KOPT-K1 (cell line): ENCODE results near the gene SLC49A3.

ENCODE experiments used
- H3K27ac ChIP-seq: fragments of 200-600 bp; sonication (generic); 2 replicates; pipeline ENCODE4 v1.5.1; 2016; ENCODE audit warnings: antibody characterized with exemption, mild to moderate bottlenecking, low read depth, low read length; ENCODE audit not compliant: poor library complexity, severe bottlenecking
- H3K36me3 ChIP-seq: fragments of 200-600 bp; sonication (generic); 2 replicates; pipeline ENCODE4 v1.5.1; 2017; ENCODE audit warnings: antibody characterized with exemption, mild to moderate bottlenecking, low read length, moderate library complexity; ENCODE audit not compliant: insufficient read depth
- H3K9me3 ChIP-seq: fragments of 200-600 bp; sonication (generic); 2 replicates; pipeline ENCODE4 v1.5.1; 2017; ENCODE audit warnings: antibody characterized with exemption, low read length, mild to moderate bottlenecking; ENCODE audit not compliant: insufficient read depth, poor library complexity, severe bottlenecking

SLC49A3 gene

DNA sequence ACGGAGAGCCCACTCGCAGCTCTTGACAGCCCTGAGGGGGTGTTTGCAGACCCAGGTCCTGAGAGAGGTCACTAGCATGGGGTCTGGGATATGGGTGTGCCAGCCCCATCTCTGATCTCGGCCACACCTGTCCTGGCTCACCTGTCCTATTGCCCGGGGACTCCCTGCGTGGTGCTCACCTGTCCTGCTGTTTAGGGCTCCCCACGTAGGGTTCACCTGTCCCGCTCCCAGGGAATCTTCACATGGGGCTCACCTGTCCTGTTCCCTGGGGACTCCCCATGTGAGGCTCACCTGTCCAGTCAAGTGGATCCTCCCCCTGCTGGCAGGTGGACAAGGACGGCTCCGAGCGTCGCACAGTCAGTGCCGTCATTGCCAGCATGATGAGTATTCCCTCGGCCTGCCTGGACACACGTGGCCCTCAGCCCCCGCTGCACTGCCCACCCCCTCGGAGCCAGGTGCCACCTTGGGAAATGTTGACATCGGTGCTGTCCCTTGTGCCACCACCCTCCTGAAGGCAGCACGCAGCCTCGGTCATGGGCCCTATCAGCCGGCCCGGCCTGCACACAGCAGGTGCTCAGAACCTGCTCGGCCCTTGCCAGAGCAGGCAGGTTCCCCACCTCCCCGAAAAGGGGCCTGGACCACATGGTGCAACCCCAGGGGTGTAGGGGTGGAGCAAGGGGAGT lies 6.3 kb downstream of the SLC49A3 start:
- Histone ChIP-seq H3K27ac (no peak overlapping the region), H3K9me3 (no peaks in the 10 kb centered on the region), H3K36me3 (no peaks in the 10 kb centered on the region)

DNA sequence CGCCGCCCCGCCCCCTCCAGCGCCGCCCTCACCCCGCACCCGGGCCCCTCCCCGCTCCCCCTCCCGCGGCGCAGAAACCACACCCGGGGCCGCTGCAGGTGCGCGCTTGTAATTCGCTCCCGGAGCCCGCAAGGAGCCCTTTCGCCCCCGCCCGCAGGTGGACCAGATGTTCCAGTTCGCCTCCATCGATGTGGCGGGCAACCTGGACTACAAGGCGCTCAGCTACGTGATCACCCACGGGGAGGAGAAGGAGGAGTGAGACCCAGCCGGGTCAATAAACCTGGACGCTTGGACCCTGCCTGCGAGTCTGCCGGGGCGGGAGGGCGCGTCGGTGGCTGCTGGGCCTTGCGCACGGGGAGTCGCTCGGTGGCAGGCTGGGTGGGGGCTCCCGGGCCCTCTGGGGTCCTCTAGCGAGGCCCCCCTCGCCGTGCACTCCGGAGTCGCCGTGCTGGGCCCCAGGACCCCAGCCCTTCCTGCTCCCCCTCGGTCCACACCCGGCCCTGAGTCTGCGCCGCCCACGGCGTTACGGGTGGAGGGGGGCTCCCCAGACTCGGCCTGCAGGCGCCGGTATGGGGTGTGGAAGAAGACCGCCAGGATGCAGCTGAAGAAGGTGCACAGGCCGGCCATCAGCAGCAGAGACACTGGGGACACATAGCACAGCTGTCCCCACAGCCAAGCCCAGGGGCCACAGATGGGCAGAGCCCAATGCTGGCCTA lies 7.1 kb downstream of the SLC49A3 start:
- Histone ChIP-seq H3K36me3 (no peaks in the 10 kb centered on the region), H3K27ac (no peak overlapping the region), H3K9me3 (no peaks in the 10 kb centered on the region)

DNA sequence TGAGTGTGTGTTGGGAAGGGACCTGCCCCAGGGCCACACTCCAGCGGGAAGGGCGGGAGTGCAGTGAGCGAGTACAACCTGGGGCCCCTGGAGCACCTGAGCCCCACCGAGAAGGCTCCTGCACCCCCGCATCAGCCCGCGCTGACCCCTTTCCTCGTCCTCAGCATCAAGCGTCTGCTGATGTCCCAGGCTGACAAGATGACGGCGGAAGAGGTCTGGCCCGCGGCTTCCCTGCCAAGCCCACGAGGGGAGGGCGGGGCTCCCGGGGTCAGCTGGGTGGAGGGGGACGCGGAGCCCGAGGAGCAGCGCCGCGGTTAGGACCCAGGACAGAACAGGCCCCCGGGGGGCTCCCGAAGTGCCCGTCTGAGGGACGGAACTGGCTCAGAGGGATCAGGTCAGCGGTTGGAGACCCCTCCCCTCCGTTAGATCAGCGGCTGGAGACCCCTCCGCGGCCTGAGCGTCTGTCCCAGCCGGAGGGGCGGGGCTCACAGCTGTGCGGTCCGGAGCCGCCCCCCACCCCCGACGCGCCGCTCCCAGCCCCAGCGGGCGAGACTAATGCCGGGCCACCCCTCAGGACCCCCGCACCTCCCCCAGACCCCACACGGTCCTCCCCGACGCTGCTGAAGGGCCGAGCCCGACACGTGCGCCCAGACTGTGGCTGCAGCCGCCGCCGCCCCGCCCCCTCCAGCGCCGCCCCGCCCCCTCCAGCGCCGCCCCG lies 7.9 kb downstream of the SLC49A3 start:
- H3K9me3 ChIP-seq, result no peaks in the 10 kb centered on the region
- no peaks in the 10 kb centered on the region for H3K36me3 ChIP-seq
- no peak overlapping the region for H3K27ac ChIP-seq

DNA sequence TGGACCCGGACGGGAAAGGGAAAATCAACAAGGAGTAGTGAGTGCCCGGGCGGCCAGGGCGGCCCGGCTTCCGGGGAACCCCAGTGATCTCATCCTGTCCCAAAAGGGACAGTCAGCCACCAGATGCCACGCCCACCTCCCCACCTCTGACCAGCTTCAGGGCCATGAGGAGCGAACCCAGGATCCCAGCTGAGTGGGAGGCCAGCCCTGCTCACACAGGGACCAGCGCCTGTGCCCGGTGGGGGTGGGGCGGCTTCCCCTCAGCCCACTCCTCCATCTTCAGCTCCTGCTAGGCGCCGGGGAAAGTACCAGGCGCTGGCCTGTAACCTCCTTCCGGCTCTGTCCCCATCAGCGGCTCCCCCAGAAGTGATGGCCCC lies 8.4 kb downstream of the SLC49A3 start:
- H3K27ac ChIP-seq, result no peak overlapping the region
- no peaks in the 10 kb centered on the region for H3K9me3 ChIP-seq
- H3K36me3 ChIP-seq, result no peaks in the 10 kb centered on the region

DNA sequence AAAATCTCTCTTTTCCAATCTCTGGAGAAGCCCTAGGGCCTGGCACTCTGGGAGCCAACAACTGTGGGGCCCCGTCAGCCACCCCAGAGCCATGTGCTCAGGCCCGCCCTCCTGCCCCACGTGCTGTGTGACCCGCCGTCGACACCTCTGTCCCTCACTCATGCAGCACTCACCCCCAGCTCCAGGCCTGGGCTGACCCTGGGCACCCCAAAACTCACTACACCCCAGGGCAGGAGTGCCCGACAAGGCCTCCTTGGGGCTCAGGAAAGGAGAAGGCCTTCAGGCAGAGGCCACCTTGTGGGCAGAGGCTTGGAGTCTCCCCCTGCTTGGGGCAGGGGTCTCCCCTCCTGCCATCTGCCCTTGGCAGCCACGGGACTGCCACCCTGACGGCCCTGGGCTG lies 8.9 kb downstream of the SLC49A3 start:
- H3K9me3 ChIP-seq, result no peaks in the 10 kb centered on the region
- H3K36me3 ChIP-seq, result no peaks in the 10 kb centered on the region
- H3K27ac ChIP-seq, result no peak overlapping the region

DNA sequence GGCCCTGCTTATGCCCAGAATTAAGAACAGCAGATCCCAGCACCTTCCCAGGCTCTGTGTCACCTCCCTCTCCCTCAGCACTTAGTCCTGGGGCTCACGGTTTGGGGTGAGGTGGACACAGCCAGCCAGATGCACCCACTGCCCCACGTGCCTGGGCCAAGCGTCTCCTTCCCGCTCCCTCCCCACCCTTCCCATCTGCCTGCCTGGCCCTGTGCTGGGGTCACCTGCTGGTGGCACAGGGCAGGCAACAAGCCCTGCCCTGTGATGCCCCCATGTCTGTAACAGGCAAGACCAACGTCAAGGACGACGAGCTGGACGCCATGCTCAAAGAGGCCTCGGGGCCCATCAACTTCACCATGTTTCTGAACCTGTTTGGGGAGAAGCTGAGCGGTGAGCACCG lies 9.3 kb downstream of the SLC49A3 start:
- H3K9me3 ChIP-seq, result no peaks in the 10 kb centered on the region
- no peaks in the 10 kb centered on the region for H3K36me3 ChIP-seq
- no peak overlapping the region for H3K27ac ChIP-seq

DNA sequence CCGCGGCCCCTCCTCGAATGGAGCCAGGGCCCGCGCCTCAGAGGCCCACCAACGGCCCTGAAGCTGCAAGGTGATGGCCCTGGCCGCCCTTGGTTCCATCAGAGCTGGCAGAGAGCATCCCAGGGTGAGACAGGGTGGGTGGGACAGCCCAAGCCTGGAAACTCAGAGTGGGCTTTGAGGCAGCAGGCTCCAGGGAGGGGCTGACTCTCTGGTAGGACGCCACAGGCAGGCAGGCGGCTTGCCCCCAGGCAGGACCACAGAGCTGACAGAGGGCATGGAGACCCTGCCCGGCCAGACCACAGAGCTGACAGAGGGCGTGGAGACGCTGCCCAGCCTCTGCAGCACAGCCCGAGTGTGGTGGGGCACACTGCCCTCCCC lies 9.9 kb downstream of the SLC49A3 start:
- no peaks in the 10 kb centered on the region for H3K36me3 ChIP-seq
- no peak overlapping the region for H3K27ac ChIP-seq
- no peaks in the 10 kb centered on the region for H3K9me3 ChIP-seq

DNA sequence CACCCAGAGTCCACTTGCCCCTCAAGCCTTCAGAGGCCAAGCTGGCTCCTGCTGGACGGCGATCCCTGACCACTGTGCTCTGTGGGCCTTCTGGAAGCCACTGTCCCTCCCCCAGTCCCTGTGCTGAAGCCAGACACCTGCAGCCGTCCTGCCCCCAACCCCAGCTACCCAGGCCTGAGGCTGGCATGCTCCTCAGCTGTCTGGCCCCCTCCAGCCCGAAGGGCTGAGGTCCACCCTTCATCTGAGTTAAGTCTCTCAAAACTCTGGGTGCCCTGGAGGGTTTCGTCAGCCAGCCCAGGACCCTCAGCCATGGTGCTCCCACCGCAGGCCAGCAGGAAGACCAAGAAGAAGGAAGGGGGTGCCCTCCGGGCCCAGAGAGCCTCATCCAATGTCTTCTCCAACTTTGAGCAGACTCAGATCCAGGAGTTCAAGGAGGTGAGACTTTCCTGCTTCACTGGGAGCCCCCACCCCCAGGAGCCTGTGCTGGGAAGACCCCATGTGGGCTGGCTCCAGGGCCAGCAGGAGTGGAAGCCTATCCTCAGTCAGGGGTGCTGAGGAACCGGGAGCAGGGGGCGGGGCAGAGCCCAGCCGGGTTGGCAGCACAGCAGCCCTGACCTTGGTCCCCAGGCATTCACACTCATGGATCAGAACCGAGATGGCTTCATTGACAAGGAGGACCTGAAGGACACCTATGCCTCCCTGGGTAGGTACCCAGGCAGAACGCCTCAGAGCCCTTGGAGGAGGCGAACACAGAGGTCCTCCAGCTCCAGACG lies 10.4 kb downstream of the SLC49A3 start:
- no peak overlapping the region for H3K27ac ChIP-seq
- no peaks in the 10 kb centered on the region for H3K36me3 ChIP-seq
- no peaks in the 10 kb centered on the region for H3K9me3 ChIP-seq

DNA sequence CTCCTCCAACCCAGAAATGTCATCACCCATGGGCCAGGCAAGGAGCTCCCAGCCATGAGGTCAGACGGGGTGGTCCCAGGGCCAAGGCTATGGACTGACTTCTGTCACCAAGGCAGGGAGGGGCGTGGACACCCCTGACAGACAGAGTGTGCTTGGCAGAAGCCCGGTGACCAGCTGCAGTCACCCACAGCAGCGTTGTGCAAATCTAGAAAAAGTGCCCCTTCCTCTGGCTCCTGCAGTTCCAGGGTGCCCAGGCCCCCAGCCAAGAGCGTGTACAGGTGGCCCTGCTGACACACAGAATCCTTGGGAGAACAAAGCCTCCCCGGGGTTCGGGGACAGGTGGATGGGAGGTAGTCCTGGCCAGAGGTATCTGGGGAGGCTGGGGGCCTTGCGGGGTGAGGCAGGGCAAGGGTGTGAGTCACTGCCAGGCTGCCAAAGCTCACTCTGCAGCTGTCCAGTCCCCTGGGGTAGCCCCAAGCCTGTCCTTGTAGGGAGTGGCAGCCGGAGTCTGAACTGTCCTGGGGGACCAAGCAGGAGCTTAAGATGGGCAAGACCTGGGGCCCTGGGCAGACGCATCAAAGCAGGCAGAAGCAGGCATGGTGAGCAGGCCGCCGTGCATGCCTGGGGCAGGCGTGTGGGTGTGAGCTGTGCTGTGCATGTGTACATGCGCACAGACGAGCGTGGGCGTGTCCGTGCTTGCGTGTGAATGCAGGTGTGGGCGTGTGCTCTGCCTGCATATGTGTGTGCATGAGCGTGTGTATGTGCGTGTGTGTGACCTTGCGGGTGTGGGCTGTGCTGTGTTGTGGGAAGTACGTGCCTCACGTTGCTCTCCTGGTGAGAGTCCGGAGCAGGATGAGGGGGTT lies 11.3 kb downstream of the SLC49A3 start:
- Histone ChIP-seq H3K36me3 (peaks cover 4% of the 10 kb centered on the region), H3K27ac (no peak overlapping the region), H3K9me3 (no peaks in the 10 kb centered on the region)

DNA sequence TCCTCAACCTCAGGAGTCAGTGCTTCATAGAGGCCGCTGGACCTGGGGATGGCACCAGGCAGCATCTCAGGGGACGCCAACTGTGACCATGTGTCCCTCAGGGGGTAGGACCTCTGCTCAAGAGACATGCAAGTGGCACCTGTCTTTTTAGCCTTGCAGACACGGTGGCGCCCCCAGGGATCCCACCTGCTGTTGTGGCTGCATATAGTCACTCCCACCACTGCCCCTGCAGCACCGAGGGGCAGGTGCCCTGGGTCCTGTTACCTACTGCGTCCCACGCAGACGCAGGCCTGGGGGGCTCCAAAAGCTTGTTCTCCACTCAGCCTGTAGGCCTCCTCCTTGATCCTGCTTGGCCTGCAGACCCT lies 12.1 kb downstream of the SLC49A3 start:
- Histone ChIP-seq H3K36me3 (peaks cover 12% of the 10 kb centered on the region), H3K9me3 (no peaks in the 10 kb centered on the region), H3K27ac (no peak overlapping the region)

DNA sequence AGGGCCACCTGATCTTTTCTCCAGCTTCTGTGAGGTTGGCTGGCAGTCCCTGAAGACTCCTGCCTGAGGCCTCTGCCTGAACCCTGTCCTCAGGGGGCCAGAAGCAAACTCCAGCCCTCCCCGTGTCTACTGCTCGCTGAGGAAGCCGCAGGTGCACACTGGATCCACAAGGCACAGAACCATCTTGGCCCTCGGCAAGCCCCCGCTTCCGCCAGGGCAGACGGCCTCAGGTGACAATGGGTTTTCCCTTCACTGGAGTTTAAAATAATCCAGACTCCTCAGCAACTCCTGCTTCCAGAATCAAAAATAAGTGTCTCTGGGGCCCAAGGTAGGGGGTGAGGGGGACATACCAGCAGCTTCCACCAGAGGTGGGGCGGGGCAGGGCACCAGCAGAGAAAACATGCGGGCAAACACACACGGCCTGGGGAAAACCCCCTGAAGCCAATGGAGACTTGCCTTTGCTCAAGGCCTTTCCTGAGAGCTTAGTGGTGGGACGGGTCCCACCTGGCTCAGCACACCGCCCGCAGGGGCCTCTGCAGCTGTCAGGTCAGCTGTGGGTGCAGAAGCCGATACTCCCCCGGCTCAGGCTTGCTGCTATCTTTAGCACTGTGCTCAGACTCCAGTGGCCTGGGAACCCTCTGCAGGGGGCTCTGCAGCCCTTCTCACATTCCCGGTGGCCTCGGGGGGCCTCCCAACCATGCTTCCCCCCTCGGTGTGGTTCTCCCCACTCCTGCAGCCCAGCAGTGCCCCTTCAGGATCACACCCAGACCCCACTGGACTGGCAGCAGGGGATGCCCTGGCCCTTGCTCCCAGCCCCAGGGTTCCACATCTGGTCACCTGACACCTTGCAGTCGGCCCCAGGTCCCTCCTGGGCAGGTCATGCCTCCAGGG lies 12.7 kb downstream of the SLC49A3 start:
- Histone ChIP-seq H3K36me3 (peaks cover 18% of the 10 kb centered on the region), H3K27ac (no peak overlapping the region)

DNA sequence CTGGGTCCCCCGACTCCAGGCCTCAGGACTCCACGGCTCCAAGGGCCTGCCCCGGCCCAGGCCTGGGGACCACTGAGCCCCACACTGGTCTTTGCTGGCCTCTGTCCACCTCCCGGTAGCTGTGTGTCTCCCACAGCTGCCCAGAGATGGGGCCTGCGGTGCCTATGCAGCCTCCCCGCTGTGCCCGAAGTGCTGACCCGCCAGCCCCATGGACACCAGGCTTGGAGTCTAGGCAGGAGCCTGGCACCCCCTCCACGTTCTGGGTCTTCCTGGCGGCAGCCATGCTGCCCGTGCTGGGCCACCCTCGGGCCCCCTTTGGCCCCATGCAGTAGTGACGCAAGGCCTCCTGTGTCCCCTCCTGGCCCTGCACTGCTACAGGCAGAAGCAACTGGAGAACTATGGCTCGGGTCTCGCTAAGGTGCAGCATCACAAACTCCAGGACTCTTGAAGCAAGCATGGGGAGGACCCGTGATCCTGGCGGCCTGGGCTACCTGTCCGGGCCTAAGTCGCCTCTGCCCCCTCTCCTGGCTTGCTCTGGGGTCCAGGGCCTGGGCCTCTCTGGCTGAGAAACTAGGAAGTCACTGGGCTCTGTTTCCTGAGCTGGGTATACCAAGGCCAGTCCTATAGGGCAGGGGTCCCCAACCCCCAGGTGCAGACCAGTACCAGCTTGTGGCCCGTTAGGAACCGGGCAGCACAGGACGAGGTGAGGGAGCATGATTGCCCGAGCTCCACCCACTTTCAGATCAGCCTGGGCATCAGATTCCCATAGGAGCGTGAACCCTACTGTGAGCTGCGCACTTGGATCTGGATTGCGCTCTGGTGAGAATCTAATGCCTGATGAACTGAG lies 13.7 kb downstream of the SLC49A3 start:
- Histone ChIP-seq H3K9me3 (no peaks in the 10 kb centered on the region), H3K27ac (peak overlapping the region; percentile 94), H3K36me3 (peaks cover 28% of the 10 kb centered on the region)

More for the DNA sequence above, 12.7 kb downstream of the SLC49A3 start:
- H3K9me3 ChIP-seq, result no peaks in the 10 kb centered on the region
